ENCODE data around the gene GALNT13. TPM values are rescaled to one million over a fixed set of nuclear protein-coding genes. Genes with fewer than 3 reads are reported as not detected.

GALNT13 gene
- polyA plus RNA-seq, 2 of the 4 experiments (the other 2 are of a cell fraction), result 12.1 to 15.6 TPM

DNA sequence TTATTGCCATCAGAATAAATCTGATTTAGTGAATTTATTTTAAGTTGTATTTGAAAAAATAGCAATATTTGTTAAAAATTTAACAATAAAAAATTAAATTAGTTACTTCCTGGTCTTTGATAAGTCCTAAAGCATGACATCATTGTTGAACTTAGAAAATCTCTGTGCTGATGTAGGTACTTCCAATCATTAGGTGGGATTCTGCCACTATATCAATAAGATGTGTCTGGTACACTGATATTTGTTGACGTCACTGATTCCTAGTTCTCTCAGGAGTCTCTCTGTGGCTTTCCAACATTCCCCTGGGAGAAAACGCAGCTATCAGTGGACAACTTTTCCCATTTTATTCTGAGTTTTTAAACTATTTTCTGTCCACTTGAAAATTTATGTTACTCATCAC is 143.5 kb downstream of the GALNT13 start:
- ChIA-PET POLR2A (no interaction called here), CTCF (interaction anchor here (0.6 kb wide), 1 partner anchor 1140 kb away, joined by 3 read pairs; no protein-coding TSS in a partner anchor)
- ATAC-seq (no peak), FAIRE-seq (no peak), DNase-seq (ENCODE audit: low read depth in 1 of 2, low spot score in 1 of 2) (no peak)
- no peak overlapping the region for H3K4me3 ChIP-seq
- TF ChIP-seq, protein P1, sequence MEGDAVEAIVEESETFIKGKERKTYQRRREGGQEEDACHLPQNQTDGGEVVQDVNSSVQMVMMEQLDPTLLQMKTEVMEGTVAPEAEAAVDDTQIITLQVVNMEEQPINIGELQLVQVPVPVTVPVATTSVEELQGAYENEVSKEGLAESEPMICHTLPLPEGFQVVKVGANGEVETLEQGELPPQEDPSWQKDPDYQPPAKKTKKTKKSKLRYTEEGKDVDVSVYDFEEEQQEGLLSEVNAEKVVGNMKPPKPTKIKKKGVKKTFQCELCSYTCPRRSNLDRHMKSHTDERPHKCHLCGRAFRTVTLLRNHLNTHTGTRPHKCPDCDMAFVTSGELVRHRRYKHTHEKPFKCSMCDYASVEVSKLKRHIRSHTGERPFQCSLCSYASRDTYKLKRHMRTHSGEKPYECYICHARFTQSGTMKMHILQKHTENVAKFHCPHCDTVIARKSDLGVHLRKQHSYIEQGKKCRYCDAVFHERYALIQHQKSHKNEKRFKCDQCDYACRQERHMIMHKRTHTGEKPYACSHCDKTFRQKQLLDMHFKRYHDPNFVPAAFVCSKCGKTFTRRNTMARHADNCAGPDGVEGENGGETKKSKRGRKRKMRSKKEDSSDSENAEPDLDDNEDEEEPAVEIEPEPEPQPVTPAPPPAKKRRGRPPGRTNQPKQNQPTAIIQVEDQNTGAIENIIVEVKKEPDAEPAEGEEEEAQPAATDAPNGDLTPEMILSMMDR (IDR thresholded peaks at IDR 0.05), result no peak
- TF ChIP-seq, protein P2, sequence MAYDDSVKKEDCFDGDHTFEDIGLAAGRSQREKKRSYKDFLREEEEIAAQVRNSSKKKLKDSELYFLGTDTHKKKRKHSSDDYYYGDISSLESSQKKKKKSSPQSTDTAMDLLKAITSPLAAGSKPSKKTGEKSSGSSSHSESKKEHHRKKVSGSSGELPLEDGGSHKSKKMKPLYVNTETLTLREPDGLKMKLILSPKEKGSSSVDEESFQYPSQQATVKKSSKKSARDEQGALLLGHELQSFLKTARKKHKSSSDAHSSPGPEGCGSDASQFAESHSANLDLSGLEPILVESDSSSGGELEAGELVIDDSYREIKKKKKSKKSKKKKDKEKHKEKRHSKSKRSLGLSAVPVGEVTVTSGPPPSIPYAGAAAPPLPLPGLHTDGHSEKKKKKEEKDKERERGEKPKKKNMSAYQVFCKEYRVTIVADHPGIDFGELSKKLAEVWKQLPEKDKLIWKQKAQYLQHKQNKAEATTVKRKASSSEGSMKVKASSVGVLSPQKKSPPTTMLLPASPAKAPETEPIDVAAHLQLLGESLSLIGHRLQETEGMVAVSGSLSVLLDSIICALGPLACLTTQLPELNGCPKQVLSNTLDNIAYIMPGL (CRISPR knock-in tag; IDR thresholded peaks at IDR 0.05; ENCODE audit: borderline replicate concordance), result no peak
- H3K27ac ChIP-seq, result no peak overlapping the region
- WGBS (ENCODE audit: missing lambda C conversion rate), result 93% methylated on average over 2 of the region's 2 CpGs
- no peaks in the 10 kb centered on the region for H3K9me3 ChIP-seq
- H3K4me1 ChIP-seq, result no peaks in the 10 kb centered on the region
- H3K4me2 ChIP-seq, result no peak overlapping the region

DNA sequence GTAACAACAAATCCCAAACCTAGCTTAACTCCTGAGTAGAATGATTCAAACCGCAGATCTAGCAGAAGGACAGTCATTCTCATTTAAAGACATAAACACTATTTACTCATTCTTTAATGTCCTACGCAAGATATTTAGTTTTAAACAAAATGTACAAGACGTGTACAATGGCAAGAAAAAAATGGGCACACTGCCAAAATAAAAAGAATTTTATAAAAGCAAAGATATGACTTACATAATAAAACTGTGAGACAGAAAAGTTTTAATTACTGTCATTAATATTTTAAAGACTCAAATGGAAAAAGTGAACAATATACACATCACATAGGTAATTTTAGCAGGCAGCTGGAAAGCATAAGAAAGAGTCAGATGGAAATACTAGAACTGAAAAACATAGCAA is 157.8 kb downstream of the GALNT13 start:
- Histone ChIP-seq H3K9me3 (no peaks in the 10 kb centered on the region), H3K4me1 (no peaks in the 10 kb centered on the region), H3K4me2 (no peak overlapping the region), H3K27ac (no peak overlapping the region), H3K4me3 (no peak overlapping the region)
- TF ChIP-seq, protein P3, sequence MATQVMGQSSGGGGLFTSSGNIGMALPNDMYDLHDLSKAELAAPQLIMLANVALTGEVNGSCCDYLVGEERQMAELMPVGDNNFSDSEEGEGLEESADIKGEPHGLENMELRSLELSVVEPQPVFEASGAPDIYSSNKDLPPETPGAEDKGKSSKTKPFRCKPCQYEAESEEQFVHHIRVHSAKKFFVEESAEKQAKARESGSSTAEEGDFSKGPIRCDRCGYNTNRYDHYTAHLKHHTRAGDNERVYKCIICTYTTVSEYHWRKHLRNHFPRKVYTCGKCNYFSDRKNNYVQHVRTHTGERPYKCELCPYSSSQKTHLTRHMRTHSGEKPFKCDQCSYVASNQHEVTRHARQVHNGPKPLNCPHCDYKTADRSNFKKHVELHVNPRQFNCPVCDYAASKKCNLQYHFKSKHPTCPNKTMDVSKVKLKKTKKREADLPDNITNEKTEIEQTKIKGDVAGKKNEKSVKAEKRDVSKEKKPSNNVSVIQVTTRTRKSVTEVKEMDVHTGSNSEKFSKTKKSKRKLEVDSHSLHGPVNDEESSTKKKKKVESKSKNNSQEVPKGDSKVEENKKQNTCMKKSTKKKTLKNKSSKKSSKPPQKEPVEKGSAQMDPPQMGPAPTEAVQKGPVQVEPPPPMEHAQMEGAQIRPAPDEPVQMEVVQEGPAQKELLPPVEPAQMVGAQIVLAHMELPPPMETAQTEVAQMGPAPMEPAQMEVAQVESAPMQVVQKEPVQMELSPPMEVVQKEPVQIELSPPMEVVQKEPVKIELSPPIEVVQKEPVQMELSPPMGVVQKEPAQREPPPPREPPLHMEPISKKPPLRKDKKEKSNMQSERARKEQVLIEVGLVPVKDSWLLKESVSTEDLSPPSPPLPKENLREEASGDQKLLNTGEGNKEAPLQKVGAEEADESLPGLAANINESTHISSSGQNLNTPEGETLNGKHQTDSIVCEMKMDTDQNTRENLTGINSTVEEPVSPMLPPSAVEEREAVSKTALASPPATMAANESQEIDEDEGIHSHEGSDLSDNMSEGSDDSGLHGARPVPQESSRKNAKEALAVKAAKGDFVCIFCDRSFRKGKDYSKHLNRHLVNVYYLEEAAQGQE (IDR thresholded peaks at IDR 0.05), result no peak
- TF ChIP-seq EHF (CRISPR knock-in tag; IDR thresholded peaks at IDR 0.05), result no peak
- no peak for TF ChIP-seq TFCP2L1 (CRISPR knock-in tag; IDR thresholded peaks at IDR 0.05)
- no peak for TF ChIP-seq CBX8 (IDR thresholded peaks at IDR 0.05)
- TF ChIP-seq CHD4 (IDR thresholded peaks at IDR 0.05; ENCODE audit: borderline replicate concordance), result no peak
- TF ChIP-seq RARB (CRISPR knock-in tag; IDR thresholded peaks at IDR 0.05), result no peak
- TF ChIP-seq SREBF2 (IDR thresholded peaks at IDR 0.05), result no peak
- no peak for TF ChIP-seq ZSCAN20 (CRISPR knock-in tag; IDR thresholded peaks at IDR 0.05)
- TF ChIP-seq JUN (IDR thresholded peaks at IDR 0.05), result no peak
- no peak for TF ChIP-seq HOXB13 (CRISPR knock-in tag; IDR thresholded peaks at IDR 0.05; ENCODE audit: low read depth)
- TF ChIP-seq HEYL (CRISPR knock-in tag; IDR thresholded peaks at IDR 0.05), result no peak
- no peak for TF ChIP-seq BHLHE40 (IDR thresholded peaks at IDR 0.05; ENCODE audit: low read depth, low read length)
- POLR2A ChIA-PET, result no interaction called here
- FAIRE-seq (no peak), ATAC-seq (no peak), DNase-seq (ENCODE audit: low read depth in 1 of 2, low spot score in 1 of 2) (no peak)
- WGBS (ENCODE audit: missing lambda C conversion rate), result 84% methylated on average over 3 of the region's 3 CpGs
- CTCF ChIA-PET, result interaction anchor here (0.7 kb wide), 1 partner anchor 16 kb away, joined by 3 read pairs; no protein-coding TSS in a partner anchor

DNA sequence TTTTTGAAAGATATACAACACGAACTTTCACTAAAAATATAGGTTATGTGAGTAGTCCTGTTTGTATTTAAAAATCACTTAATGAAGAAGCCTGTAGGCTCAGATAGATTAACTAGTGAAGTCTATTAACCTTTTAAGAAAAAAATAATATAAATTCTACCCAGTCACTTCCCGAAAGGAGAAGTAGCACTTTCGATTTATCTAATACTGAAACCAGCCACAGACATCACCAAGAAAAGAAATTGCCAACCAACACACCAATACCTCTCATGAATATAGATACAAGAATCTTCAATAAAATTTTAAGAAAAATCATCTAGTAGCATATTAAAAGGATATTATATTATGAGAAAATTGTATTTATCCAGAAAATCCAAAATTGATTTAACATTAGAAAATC is 160.5 kb downstream of the GALNT13 start:
- ATAC-seq (no peak), FAIRE-seq (no peak), DNase-seq (ENCODE audit: low read depth in 1 of 2, low spot score in 1 of 2) (no peak)
- ChIA-PET CTCF (interaction anchor here (0.6 kb wide), 1 partner anchor 66 kb away, joined by 3 read pairs; no protein-coding TSS in a partner anchor), POLR2A (no interaction called here)
- WGBS (ENCODE audit: missing lambda C conversion rate), result 85% methylated on average over 3 of the region's 3 CpGs
- Histone ChIP-seq H3K4me1 (no peaks in the 10 kb centered on the region), H3K9me3 (no peaks in the 10 kb centered on the region), H3K4me2 (no peak overlapping the region), H3K4me3 (no peak overlapping the region), H3K27ac (no peak overlapping the region)
- TF ChIP-seq, protein P4, sequence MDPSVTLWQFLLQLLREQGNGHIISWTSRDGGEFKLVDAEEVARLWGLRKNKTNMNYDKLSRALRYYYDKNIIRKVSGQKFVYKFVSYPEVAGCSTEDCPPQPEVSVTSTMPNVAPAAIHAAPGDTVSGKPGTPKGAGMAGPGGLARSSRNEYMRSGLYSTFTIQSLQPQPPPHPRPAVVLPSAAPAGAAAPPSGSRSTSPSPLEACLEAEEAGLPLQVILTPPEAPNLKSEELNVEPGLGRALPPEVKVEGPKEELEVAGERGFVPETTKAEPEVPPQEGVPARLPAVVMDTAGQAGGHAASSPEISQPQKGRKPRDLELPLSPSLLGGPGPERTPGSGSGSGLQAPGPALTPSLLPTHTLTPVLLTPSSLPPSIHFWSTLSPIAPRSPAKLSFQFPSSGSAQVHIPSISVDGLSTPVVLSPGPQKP (IDR thresholded peaks at IDR 0.05; ENCODE audit: low read depth, low read length), result no peak
- TF ChIP-seq HOXA7 (CRISPR knock-in tag; IDR thresholded peaks at IDR 0.05) (no peak), EHF (CRISPR knock-in tag; IDR thresholded peaks at IDR 0.05) (no peak)
